Measurements from ENCODE around the gene UVRAG. TPM values are rescaled to one million over a fixed set of nuclear protein-coding genes. Genes with fewer than 3 reads are reported as not detected.
"Not testable (repeated sequence)": the region's sequence is repeated elsewhere in the genome, so short reads cannot be mapped to it uniquely, and the experiment has no call there.

The UVRAG gene
- total RNA-seq, 1 experiment from 2014 or later, result 6.9 TPM

DNA sequence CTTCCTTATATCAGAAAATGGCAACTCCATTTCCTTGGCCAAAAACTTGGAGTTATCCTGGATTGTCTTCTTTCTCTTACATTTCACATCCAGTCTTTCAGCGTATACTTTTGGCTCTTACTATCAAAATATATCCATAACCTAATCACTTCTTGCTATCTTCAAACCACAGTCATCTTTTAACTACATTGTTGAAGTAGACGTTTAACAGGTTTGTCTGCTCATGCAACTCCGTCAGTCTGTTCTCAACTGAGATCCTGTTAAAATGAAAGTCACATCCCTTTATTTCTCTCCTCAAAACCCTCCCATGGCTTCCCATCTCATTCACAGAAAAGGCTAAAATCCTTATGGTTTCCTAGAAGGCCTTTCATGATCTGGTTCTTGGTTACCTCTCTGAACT is 41.9 kb downstream of the UVRAG start:
- DNase-seq (ENCODE audit: low read depth), result no peak
- in situ Hi-C loops (cut with HindIII; ENCODE audit: low pct_unique_long_range_greater_than_20kb, low sequenced_read_pairs), result no loop called here

DNA sequence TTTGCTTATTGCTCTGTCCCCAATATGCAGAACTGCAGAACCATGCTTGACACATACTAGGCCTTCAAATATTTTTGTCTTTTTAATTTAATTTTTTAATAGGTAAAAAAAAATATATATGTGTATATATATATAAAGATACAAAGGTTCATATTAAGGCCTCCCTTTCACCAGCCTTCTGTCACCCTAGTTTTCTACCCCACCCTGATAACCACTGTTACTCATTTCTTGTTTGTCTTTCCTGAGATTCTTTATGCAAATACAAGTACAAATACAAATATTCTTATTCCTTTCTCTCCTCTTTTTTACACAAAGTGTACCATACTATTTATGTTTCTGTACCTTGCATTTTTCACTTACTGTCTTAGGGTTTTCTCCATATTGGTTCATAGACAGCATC is 43.0 kb downstream of the UVRAG start:
- in situ Hi-C loops (cut with HindIII; ENCODE audit: low pct_unique_long_range_greater_than_20kb, low sequenced_read_pairs), result no loop called here
- no peak for DNase-seq (ENCODE audit: low read depth)

DNA sequence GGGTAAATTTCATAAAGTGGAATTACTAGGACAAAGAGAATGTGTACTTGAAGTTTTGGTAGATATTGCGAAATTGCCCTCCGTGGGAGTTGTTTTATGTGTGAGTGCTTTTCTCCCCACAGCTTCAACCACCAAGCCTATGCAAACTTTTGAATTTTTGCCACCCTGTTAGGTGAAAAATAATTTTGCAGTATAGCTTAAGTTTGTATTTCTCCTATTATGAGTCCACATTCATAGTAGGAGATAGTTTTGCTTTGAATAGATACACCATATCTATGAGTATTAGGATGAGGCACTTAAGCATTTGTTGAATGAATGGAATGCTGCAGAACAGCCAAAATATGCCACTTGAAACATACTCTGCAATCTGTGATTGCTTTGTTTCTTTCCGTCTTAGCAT is 43.6 kb downstream of the UVRAG start:
- no peak for DNase-seq (ENCODE audit: low read depth)
- in situ Hi-C loops (cut with HindIII; ENCODE audit: low pct_unique_long_range_greater_than_20kb, low sequenced_read_pairs), result no loop called here

DNA sequence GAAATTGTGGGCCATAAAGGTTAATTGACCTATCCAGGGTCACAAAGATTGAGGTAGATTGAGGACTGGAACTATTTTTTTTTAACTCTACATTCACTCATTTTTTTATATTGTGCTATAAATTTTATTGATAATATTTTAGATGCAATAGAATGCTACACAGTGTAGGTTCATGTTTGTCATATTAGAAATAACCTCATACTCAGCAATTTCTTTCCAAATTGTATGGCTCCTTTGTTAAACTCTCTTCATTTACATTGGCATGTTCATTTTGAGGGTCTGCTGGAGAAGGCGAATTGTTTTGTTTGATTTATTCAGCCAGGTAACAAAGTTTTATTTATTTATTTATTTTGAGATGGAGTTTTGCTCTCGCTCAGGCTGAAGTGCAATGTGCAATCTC is 44.6 kb downstream of the UVRAG start:
- in situ Hi-C loops (cut with HindIII; ENCODE audit: low pct_unique_long_range_greater_than_20kb, low sequenced_read_pairs), result no loop called here
- DNase-seq (ENCODE audit: low read depth), result no peak

DNA sequence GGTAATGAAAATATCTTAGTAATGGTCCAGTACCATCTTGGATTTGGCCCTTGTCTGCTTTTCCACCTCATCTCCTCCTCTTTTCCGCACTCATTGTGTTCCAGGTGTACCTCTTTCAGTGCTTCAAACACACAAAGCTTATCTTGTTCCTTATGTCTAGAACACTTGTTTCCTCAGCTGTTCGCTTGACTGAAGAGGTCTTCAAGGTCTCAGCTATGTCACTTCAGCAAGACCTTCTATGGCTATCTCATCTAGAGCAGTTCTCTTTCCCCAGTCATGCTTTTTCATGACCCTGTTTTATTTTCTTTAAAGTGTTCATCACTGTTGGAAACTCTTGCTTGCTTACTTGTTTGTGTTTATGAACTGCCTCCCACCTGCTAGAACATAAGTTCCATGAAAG is 47.4 kb downstream of the UVRAG start:
- in situ Hi-C loops (cut with HindIII; ENCODE audit: low pct_unique_long_range_greater_than_20kb, low sequenced_read_pairs), result no loop called here

DNA sequence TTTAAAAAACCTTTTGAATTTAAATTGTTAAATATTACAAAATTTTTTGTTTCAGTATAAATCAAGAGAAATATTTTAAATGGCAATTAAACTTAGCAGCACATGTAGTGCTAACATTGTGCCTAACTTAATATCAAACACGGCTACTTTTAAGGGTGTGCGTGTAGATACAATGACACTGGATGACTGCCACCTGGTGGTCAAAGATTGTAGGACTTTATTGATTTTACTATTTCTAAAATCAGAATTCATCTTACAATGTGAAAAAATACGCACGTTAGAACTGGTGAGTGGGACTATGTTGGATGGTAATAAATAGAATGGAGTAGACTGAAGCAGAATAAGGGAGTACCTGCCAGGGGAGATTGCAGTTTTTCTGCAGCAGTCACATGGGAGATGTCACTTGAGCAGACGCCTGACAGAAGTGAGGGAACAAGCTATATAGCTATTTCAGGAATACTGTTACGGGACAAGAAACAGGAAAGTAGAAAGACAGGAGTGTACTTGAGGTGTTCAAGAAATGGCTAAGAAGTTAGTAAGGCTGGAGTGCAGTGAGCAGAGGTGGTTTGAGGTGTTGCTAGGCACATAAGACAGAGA is 52.9 kb downstream of the UVRAG start:
- in situ Hi-C loops (cut with HindIII; ENCODE audit: low pct_unique_long_range_greater_than_20kb, low sequenced_read_pairs), result no loop called here
- DNase-seq (ENCODE audit: low read depth), result peak; percentile 5

More for the DNA sequence above, 47.4 kb downstream of the UVRAG start:
- no peak for DNase-seq (ENCODE audit: low read depth)

DNA sequence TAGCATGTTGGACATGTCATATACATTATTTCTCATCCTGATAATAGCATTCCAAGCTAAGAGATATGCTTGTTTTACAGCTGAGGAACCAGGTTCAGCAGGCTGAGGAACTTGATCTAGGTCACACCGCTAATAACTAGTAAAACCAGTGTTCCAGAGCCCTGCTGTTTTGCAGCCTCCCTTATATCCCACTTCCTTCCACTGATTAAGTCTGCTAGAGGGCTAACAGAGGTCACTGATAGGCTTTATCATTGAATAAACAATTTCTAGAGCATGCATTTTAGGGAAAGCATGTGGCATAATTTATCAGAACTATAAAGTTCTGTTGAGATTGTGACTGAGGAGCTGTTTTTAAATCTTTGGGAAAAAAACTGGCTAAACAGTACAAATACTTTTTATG is 54.0 kb downstream of the UVRAG start:
- no peak for DNase-seq (ENCODE audit: low read depth)
- in situ Hi-C loops (cut with HindIII; ENCODE audit: low pct_unique_long_range_greater_than_20kb, low sequenced_read_pairs), result no loop called here

DNA sequence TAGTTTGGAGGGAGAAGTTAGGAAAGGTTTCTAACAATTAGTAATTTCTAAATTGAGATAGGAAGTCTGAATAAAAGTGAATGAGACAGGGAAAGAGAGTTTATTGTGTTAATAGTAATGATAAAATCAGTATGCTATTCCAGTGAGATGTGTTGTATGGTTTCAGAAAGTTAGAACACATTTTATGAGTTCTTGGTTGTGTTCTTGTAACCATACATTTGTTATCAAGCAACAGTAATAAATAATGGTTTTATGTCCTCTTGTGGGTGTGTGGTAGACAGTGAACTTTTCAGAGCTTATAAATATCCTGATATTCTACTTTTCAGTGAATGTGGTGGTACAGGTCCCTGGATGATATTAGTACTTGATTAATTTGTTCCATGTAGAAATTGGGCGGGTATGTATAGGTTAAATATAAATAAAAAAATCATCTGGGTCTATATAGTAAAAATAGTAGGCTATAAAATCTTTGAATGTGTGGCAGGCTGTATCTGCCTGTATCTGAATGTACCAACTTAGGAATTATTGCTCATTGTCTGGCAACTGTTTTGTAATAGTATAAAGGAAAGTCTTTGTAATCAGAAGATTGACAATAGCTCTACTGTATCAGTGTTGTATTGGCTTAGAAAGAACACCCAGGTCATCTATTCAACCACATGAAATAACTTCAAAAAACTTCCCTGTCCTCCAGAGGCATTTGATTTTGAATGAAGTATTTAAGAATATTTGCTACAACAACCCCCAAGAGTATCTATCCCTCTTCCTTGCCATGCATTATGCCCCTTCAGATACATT is 54.8 kb downstream of the UVRAG start:
- in situ Hi-C loops (cut with HindIII; ENCODE audit: low pct_unique_long_range_greater_than_20kb, low sequenced_read_pairs), result no loop called here
- no peak for DNase-seq (ENCODE audit: low read depth)

DNA sequence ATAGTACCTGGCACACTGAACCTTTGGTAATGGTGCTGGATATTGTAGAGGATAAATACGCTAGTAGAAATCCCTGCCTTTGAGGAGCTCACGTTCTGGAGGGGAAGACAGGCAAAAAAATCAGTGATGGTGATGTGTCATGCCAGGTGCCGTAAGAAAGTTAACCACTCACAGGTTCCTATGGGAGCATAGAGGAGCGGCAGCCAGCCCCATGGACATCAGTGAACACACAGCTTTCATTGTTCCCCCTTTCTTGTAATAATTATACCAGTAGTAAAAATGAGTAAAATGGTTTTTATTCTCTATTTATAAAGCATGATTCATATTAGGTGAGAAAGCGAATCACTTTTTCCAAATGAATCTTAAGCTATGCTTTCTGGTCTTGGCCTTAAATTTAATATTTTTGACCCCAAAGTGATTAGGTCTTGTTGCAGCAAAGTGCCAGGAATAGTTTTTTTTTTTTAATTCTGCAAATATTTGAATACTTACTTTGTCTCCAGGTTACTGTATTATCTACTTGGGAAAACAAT is 57.9 kb downstream of the UVRAG start:
- in situ Hi-C loops (cut with HindIII; ENCODE audit: low pct_unique_long_range_greater_than_20kb, low sequenced_read_pairs), result no loop called here
- no peak for DNase-seq (ENCODE audit: low read depth)

DNA sequence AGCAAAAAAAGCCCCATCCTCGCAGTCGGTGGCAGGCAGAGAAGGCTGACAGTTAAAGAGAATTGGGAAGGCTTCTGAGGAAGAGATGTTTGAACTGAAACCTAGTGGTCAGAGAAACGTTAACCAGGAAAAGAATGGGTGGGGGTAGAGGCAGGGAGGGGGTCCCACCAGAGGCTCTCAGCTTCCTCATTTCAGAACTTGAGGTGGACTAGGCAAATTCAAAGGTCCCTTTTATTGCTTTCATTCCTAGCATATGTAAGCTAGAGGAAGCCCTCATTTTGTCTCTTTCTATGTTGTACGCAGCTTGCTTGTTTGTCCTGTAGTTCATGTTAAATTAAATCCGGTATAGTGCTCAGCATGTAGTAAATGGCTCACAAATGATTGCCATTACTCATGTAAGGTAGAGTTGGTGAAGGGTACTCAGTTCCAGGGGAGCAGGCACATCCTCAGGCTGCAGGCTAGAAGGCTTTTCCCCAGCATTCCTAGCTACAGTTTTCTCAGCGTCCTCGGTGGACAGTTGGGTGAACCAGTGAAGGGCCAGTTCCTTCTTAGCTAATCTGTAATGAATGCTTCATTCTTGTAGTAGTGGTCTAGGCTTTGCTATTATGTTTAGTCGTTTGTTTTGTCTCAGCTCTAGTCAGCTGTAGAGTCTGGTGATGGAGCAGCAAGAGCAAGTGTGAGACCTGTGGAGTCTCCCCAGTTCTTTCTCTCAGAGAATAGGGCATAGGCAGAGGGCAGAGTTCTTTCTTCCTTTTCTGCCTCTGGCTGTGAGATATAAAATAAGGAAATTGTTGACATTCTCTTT is 58.6 kb downstream of the UVRAG start:
- in situ Hi-C loops (cut with HindIII; ENCODE audit: low pct_unique_long_range_greater_than_20kb, low sequenced_read_pairs), result no loop called here
- DNase-seq (ENCODE audit: low read depth), result no peak

DNA sequence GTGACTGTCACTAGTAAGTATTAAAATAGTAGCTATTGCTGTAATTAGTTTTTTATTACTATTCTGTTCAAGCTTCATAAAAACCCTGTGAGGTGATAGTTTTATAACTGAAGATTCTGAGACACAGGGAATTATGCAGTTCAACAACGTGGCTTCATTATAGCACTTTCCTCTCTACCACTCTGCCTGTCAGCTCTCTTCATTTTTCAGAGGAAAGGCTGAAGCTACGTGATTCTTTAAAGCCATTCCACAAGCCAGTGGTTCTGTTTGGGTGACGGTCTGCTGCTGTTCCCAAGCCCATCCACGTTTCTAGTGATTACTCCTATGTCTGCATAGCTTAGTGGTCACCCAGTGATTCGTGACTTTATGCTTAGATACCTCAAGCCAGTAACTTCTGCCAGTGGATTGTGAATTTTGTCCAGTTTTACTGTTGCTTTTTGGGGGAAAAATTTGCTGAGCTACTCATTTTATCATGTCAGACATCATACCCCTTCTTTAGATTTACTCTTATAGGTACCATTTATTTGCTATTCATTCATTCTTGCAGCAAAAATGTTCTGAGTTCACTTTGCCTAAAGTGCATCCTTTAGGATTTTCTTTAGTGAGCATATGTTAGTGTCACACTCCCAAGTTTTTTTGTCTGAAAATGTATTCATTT is 59.8 kb downstream of the UVRAG start:
- DNase-seq (ENCODE audit: low read depth), result no peak
- in situ Hi-C loops (cut with HindIII; ENCODE audit: low pct_unique_long_range_greater_than_20kb, low sequenced_read_pairs), result no loop called here

DNA sequence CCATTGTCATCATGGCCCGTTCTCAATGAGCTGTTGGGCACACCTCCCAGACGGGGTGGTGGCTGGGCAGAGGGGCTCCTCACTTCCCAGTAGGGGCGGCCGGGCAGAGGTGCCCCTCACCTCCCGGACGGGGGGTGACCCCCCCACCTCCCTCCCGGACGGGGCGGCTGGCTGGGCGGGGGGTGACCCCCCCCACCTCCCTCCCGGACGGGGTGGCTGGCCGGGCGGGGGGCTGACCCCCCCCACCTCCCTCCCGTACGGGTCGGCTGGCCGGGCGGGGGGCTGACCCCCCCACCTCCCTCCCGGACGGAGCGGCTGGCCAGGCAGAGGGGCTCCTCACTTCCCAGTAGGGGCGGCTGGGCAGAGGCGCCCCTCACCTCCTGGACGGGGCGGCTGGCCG is 62.3 kb downstream of the UVRAG start:
- in situ Hi-C loops (cut with HindIII; ENCODE audit: low pct_unique_long_range_greater_than_20kb, low sequenced_read_pairs); DNase-seq (ENCODE audit: low read depth): not testable (repeated sequence)

DNA sequence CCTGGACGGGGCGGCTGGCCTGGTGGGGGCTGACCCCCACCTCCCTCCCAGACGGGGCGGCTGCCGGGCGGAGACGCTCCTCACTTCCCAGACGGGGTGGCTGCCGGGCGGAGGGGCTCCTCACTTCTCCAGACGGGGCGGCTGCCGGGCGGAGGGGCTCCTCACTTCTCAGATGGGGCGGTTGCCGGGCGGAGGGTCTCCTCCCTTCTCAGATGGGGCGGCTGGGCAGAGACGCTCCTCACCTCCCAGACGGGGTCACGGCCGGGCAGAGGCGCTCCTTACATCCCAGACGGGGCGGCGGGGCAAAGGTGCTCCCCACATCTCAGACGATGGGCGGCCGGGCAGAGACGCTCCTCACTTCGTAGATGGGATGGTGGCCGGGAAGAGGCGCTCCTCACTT is 62.9 kb downstream of the UVRAG start:
- DNase-seq (ENCODE audit: low read depth); in situ Hi-C loops (cut with HindIII; ENCODE audit: low pct_unique_long_range_greater_than_20kb, low sequenced_read_pairs): not testable (repeated sequence)

DNA sequence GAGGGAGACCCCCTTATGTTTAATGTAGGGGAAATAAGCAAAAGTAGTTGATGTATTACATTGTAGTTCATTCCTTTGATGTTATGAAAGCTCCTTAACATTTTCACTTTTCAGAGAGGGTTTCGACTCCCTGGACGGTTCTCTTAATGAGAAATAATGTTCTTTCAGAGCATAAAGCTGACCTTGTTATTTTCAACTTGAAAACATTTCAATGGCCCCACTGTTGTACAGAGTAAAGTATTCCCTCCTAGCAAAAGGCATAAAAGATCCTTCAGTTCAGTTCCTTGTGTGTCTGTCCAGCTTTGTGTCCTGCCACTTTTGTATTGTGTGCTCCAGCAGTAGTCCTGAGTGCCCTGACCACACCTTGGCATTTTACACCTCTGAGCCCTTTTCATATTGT is 63.9 kb downstream of the UVRAG start:
- in situ Hi-C loops (cut with HindIII; ENCODE audit: low pct_unique_long_range_greater_than_20kb, low sequenced_read_pairs), result no loop called here
- DNase-seq (ENCODE audit: low read depth), result no peak

DNA sequence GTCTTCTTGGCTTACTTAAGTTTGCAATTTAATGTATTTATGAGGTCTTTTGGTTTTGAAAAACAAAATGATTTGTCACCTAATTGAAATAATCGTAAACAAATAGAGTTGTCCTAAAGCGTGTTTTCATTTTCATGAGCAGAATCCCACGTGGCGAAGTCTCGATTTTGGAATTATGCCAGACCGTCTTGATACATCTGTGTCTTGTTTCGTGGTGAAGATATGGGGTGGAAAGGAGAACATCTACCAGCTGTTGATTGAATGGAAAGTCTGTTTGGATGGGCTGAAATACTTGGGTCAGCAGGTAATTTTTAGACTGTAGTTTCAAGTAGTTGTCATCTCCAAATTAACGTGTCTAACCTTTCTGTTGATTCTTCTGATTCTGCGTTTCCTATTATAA is 64.7 kb downstream of the UVRAG start:
- in situ Hi-C loops (cut with HindIII; ENCODE audit: low pct_unique_long_range_greater_than_20kb, low sequenced_read_pairs), result no loop called here
- no peak for DNase-seq (ENCODE audit: low read depth)

DNA sequence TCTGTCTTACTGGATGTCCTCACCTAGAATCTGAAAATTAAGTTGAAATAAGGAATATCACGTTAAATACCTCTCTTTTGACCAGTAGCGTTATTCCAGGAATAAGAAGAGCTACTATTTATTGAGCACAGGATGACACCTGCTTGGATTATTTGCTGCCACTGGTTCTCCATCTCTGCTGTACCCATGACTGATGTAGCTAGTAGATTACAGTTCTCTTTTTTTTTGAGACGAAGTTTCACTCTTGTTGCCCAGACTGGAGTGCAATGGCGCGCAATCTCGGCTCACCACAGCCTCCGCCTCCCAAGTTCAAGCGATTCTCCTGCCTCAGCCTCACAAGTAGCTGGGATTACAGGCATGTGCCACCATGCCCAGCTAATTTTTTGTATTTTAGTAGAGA is 65.3 kb downstream of the UVRAG start:
- in situ Hi-C loops (cut with HindIII; ENCODE audit: low pct_unique_long_range_greater_than_20kb, low sequenced_read_pairs); DNase-seq (ENCODE audit: low read depth): not testable (repeated sequence)

DNA sequence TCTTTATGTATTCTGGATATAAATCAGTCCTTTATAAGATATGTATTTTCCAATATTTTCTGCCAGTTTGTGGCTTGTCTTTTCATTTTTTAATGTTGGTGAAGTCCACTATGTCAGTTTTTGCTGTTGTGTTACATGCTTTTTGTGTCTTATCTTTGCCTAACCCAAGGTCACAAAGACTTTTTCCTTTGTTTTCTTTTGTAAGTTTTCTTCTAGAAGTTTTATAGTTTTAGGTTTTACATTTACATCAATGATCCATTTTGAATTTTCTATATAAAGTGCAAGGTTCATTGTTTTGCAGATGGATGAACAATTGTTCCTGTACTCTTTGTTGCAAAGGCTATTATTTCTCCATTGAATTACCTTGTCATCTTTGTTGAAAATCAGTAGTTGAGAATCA is 69.3 kb downstream of the UVRAG start:
- in situ Hi-C loops (cut with HindIII; ENCODE audit: low pct_unique_long_range_greater_than_20kb, low sequenced_read_pairs), result no loop called here
- no peak for DNase-seq (ENCODE audit: low read depth)

DNA sequence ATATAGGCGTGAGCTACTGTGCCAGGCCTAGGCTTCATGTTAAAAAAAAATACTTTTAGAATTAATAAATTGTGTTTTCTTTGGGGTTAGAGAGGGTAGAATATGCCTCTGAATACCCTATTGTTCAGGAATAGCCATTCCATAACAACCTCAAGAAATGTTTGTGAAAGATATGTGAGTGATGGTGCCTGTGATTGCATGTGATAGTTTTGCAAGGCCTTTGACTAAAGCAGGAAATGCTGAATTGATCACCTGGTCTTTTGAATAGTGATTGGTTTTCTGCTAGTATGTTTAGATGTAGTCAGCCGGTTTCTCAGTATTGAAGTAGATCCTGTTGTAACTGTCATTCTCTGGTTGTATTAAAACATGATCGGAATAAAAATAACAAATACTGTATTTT is 73.4 kb downstream of the UVRAG start:
- in situ Hi-C loops (cut with HindIII; ENCODE audit: low pct_unique_long_range_greater_than_20kb, low sequenced_read_pairs), result no loop called here
- DNase-seq (ENCODE audit: low read depth), result no peak
